Left lung (tissue), 14 donors: ENCODE data around the gene TOPAZ1. TPM values are rescaled to one million over a fixed set of nuclear protein-coding genes. Genes with fewer than 3 reads are reported as not detected.

Experiments
- ATAC-seq: fragments of 200-7000 bp; cut with Tn5 transposase; one replicate; pipeline ENCODE4 v1.9.1; 2020; ENCODE audit warnings: moderate library complexity
- DNase-seq, 4 donors: peaks; one replicate each; pipeline ENCODE4 v3.0.0-alpha.2; 2013 to 2020
- H3K27ac ChIP-seq, 2 donors: fragments of 200-600 bp; sonication (generic) in 1 of 2; one replicate each; pipeline versions ENCODE4 v1.5.0 to v1.8.0; 2020 to 2021
- H3K27me3 ChIP-seq, 2 donors: fragments of 200-600 bp; sonication (generic) in 1 of 2; one replicate each; pipeline versions ENCODE4 v1.5.0 to v1.8.0; 2020 to 2021
- H3K36me3 ChIP-seq, 2 donors: fragments of 200-600 bp; sonication (generic) in 1 of 2; one replicate each; pipeline versions ENCODE4 v1.5.0 to v1.8.0; 2020 to 2021
- H3K4me1 ChIP-seq, 2 donors: fragments of 200-600 bp; one replicate each; pipeline ENCODE4 v1.8.0; 2021
- H3K4me3 ChIP-seq, 2 donors: fragments of 200-600 bp; sonication (generic) in 1 of 2; one replicate each; pipeline versions ENCODE4 v1.5.0 to v1.8.0; 2020 to 2021; ENCODE audit warnings: mild to moderate bottlenecking in 1 of 2
- H3K9me3 ChIP-seq, 2 donors: fragments of 200-600 bp; sonication (generic) in 1 of 2; one replicate each; pipeline versions ENCODE4 v1.5.0 to v1.8.0; 2020 to 2021
- CTCF ChIP-seq, 2 donors: fragments of 200-600 bp; sonication (generic) in 1 of 2; IDR thresholded peaks; one replicate each; pipeline versions ENCODE4 v1.5.0 to v1.8.0; 2021; ENCODE audit warnings: antibody characterized with exemption in 2 of 2
- intact Hi-C, 2 donors: fragments of 100-400 bp; cut with DNase I; formaldehyde crosslinking; loops; one replicate each; pipeline versions ENCODE4 v1.11.2 to v1.14.2; 2022
- long read RNA-seq, 12 donors: library from polyadenylated mRNA in 2 of 12; unstranded in 2 of 12; transcript quantifications; one replicate each; pipeline ENCODE4 v2.0.0 and lab custom pipeline, GENCODE V29; 2019 to 2026
- polyA plus RNA-seq, 6 donors: library from polyadenylated mRNA; unstranded; fragments of 120-200 nt; gene quantifications; one replicate each; pipeline ENCODE4 v1.2.1, GENCODE V29; 2013; ENCODE audit not compliant: insufficient read length in 6 of 6
- total RNA-seq, 2 donors: library from RNA; stranded (reverse); fragmentation: NEBNext Ultra II Directional; extraction: Animal tissue kit (Norgen Biotek cat#: 25700); gene quantifications; one replicate each; pipeline ENCODE4 v1.2.1, GENCODE V29; 2021
- donor health status: DM: no; HTN: yes; CAD: no.
- donor health status: DM: no; HTN: no; CAD: no.

Gene TOPAZ1
- total RNA-seq, result not detected
- polyA plus RNA-seq, result not detected
- long read RNA-seq, donor 1, result 0 reads
- long read RNA-seq, donor 2, result 0 reads
- long read RNA-seq, donor 3, result 0 reads
- long read RNA-seq, donor 4, result 0 reads
- long read RNA-seq, donor 5, result 0 reads
- long read RNA-seq, donor 6, result 0 reads
- long read RNA-seq, donor 7, result 0 reads
- long read RNA-seq, donor 8, result 0 reads
- long read RNA-seq, donor 9, result 0 reads
- long read RNA-seq, donor 10, result 0 reads
- long read RNA-seq, donor 11, result 0 reads
- long read RNA-seq, donor 12, result 0 reads

- Histone ChIP-seq H3K9me3 (peaks cover 0 to 6% of the 10 kb centered on the region in 2 donors), H3K4me3 (no peak within 1 kb of the TSS), H3K4me1 (no peaks in the 10 kb centered on the region), H3K27me3 (no peaks in the 10 kb centered on the region), H3K27ac (no peak within 1 kb of the TSS), H3K36me3 (no peaks in the 10 kb centered on the region)
- intact Hi-C loops, result no loop called here
- TF ChIP-seq CTCF (IDR thresholded peaks at IDR 0.05), result no peak
- DNase-seq (peak in 1 of 4 donors; percentile 67), ATAC-seq (no peak)
These were observed at the start of gene TOPAZ1 for GRCh38 chr3:44241706-44242105. TOPAZ1 (plus strand) TSS chr3:44241886; CDS start chr3:44242054, 168 bp downstream.

- peak; percentile 99 for ATAC-seq
- intact Hi-C loops, result loop anchor here in 1 of 2 donors (10.0 kb wide), 1 partner anchor 334 kb away; no protein-coding TSS in a partner anchor
- peak; percentile 75 to 81 for TF ChIP-seq CTCF (IDR thresholded peaks at IDR 0.05)
These were observed 43.1 kb upstream of the TOPAZ1 start for GRCh38 chr3:44198284-44199269.

GRCh38 chr3:44206261-44206660, 35.4 kb upstream of the TOPAZ1 start:
- no peak for TF ChIP-seq CTCF (IDR thresholded peaks at IDR 0.05)
- Histone ChIP-seq H3K27ac (no peak overlapping the region), H3K4me1 (no peaks in the 10 kb centered on the region), H3K9me3 (no peaks in the 10 kb centered on the region), H3K4me3 (no peak overlapping the region), H3K27me3 (no peaks in the 10 kb centered on the region), H3K36me3 (no peaks in the 10 kb centered on the region)
- ATAC-seq (no peak), DNase-seq (no peak)
- intact Hi-C loops, result no loop called here

More at GRCh38 chr3:44198284-44199269, 43.1 kb upstream of the TOPAZ1 start:
- DNase-seq, result peak in 3 of 4 donors; percentile 55 to 75 (median 57)
- no peaks in the 10 kb centered on the region for H3K27me3 ChIP-seq
- H3K27ac ChIP-seq, result no peak overlapping the region
- H3K9me3 ChIP-seq, result no peaks in the 10 kb centered on the region
- no peaks in the 10 kb centered on the region for H3K4me1 ChIP-seq
- H3K4me3 ChIP-seq, result no peak overlapping the region
- H3K36me3 ChIP-seq, result no peaks in the 10 kb centered on the region

GRCh38 chr3:44206862-44207652, 34.6 kb upstream of the TOPAZ1 start:
- Histone ChIP-seq H3K27me3 (no peaks in the 10 kb centered on the region), H3K9me3 (no peaks in the 10 kb centered on the region), H3K27ac (no peak overlapping the region), H3K4me3 (no peak overlapping the region), H3K4me1 (no peaks in the 10 kb centered on the region), H3K36me3 (no peaks in the 10 kb centered on the region)
- ATAC-seq (no peak), DNase-seq (no peak)
- intact Hi-C loops, result no loop called here
- TF ChIP-seq CTCF (IDR thresholded peaks at IDR 0.05), result no peak
